SHP77 treated with DMSO at 0.1 percent for 48 hours (cell line): ENCODE measurements around the gene GRIPAP1.

ENCODE experiments used
- DNase-seq: peaks from one replicate; lab custom pipeline; 2025; lab: John Stamatoyannopoulos, UW

Gene GRIPAP1

GRCh38 chrX:48958635-48959094, 43.4 kb downstream of the GRIPAP1 start:
- no peak for DNase-seq

- peak; percentile 78 for DNase-seq
These were observed 44.0 kb downstream of the GRIPAP1 start for GRCh38 chrX:48957827-48958634.

GRCh38 chrX:48957477-48957826, 44.6 kb downstream of the GRIPAP1 start, which contains the start of gene OTUD5:
OTUD5 (minus strand) TSS chrX:48957607; CDS start chrX:48957570, 37 bp downstream.
- no peak for DNase-seq

GRCh38 chrX:48956728-48957414, 45.2 kb downstream of the GRIPAP1 start:
- no peak for DNase-seq

GRCh38 chrX:48948589-48948988, 53.5 kb downstream of the GRIPAP1 start:
- no peak for DNase-seq

GRCh38 chrX:48945517-48946348, 56.3 kb downstream of the GRIPAP1 start:
- no peak for DNase-seq

GRCh38 chrX:48942895-48943294, 59.2 kb downstream of the GRIPAP1 start:
- no peak for DNase-seq

GRCh38 chrX:48940404-48940955, 61.6 kb downstream of the GRIPAP1 start:
- DNase-seq = no peak

GRCh38 chrX:48939524-48940228, 62.4 kb downstream of the GRIPAP1 start:
- DNase-seq = no peak

- DNase-seq = no peak
These were observed 63.2 kb downstream of the GRIPAP1 start for GRCh38 chrX:48938721-48939425.

GRCh38 chrX:48937054-48937907, 64.8 kb downstream of the GRIPAP1 start:
- DNase-seq = no peak

GRCh38 chrX:48936429-48937053, 65.5 kb downstream of the GRIPAP1 start:
- no peak for DNase-seq

- DNase-seq = no peak
These were observed 66.8 kb downstream of the GRIPAP1 start for GRCh38 chrX:48935301-48935670.

- DNase-seq = no peak
These were observed 67.3 kb downstream of the GRIPAP1 start for GRCh38 chrX:48934581-48935300.

- no peak for DNase-seq
These were observed 68.3 kb downstream of the GRIPAP1 start for GRCh38 chrX:48933757-48934156.

- DNase-seq = no peak
These were observed 74.2 kb downstream of the GRIPAP1 start for GRCh38 chrX:48927736-48928382.

- no peak for DNase-seq
These were observed 74.9 kb downstream of the GRIPAP1 start for GRCh38 chrX:48927123-48927522.

- DNase-seq = no peak
These were observed 77.8 kb downstream of the GRIPAP1 start for GRCh38 chrX:48924270-48924669.
